ACC112 (cell line): Measurements from ENCODE around the gene RAG1.

Experiments
- H2AFZ ChIP-seq: fragments of 200-600 bp; sonication (generic); one replicate; pipeline ENCODE4 v1.6.0; 2017; ENCODE audit warnings: antibody characterized with exemption, low read length; ENCODE audit not compliant: unreplicated experiment
- H3K27ac ChIP-seq: fragments of 200-600 bp; sonication (generic); 2 replicates; pipeline ENCODE4 v1.5.1; 2014; ENCODE audit warnings: low read depth, mild to moderate bottlenecking, antibody characterized with exemption, low read length, moderate library complexity
- H3K27me3 ChIP-seq: fragments of 200-600 bp; sonication (generic); 2 replicates; pipeline ENCODE4 v1.6.1; 2014; ENCODE audit warnings: mild to moderate bottlenecking, antibody characterized with exemption, low read length, moderate library complexity, mixed read lengths; ENCODE audit not compliant: insufficient read depth
- H3K36me3 ChIP-seq: fragments of 200-600 bp; sonication (generic); 2 replicates; pipeline ENCODE4 v1.6.1; 2016; ENCODE audit warnings: mild to moderate bottlenecking, antibody characterized with exemption, low read length, moderate library complexity, mixed read lengths; ENCODE audit not compliant: insufficient read depth
- H3K4me1 ChIP-seq: fragments of 200-600 bp; sonication (generic); one replicate; pipeline ENCODE4 v1.6.1; 2016; ENCODE audit warnings: low read length, mixed read lengths; ENCODE audit not compliant: insufficient read depth, unreplicated experiment, control insufficient read depth
- H3K4me3 ChIP-seq: fragments of 200-600 bp; sonication (generic); 2 replicates; pipeline ENCODE4 v1.5.1; 2014; ENCODE audit warnings: mild to moderate bottlenecking, low read depth, low read length
- H3K79me2 ChIP-seq: fragments of 200-600 bp; sonication (generic); one replicate; pipeline ENCODE4 v1.6.0; 2016; ENCODE audit warnings: low read length; ENCODE audit not compliant: control insufficient read depth, unreplicated experiment, insufficient read depth

RAG1 gene

DNA sequence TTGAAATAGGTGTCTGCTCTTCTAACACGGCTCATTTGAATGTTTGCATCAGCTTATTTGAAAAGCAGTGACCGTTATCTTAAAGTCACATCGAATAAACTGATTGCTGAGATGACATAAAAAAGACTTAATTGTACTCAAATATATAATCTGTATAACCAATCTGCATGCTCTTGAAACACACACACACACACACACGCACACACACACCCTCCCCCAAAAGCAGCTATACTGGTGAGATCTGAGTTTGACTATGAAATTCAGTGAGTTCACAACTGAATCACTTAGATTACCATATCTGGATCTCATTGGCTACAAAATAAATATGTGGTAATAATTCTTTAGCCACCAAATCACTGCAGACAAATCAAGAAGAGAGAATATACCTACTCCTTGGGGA, 22.7 kb downstream of the RAG1 start:
- Histone ChIP-seq H2AFZ (no peak overlapping the region), H3K4me3 (no peak overlapping the region), H3K27me3 (peaks cover 71% of the 10 kb centered on the region), H3K36me3 (no peaks in the 10 kb centered on the region), H3K4me1 (no peaks in the 10 kb centered on the region), H3K27ac (no peak overlapping the region), H3K79me2 (no peaks in the 10 kb centered on the region)

- no peaks in the 10 kb centered on the region for H3K36me3 ChIP-seq
- no peak overlapping the region for H3K27ac ChIP-seq
- no peak overlapping the region for H3K4me3 ChIP-seq
- no peaks in the 10 kb centered on the region for H3K79me2 ChIP-seq
- H3K4me1 ChIP-seq: no peaks in the 10 kb centered on the region
- H2AFZ ChIP-seq: no peak overlapping the region
- H3K27me3 ChIP-seq: peaks cover 61% of the 10 kb centered on the region
Observed at GRCh38 chr11:36591433-36591832, 23.6 kb downstream of the RAG1 start.

- Histone ChIP-seq H3K27me3 (peaks cover 34% of the 10 kb centered on the region), H2AFZ (peak within 1 kb of the TSS; percentile 93), H3K27ac (no peak within 1 kb of the TSS), H3K79me2 (no peaks in the 10 kb centered on the region), H3K4me3 (peak within 1 kb of the TSS; percentile 96), H3K36me3 (no peaks in the 10 kb centered on the region), H3K4me1 (no peaks in the 10 kb centered on the region)
Observed at GRCh38 chr11:36594316-36594989, 26.6 kb downstream of the RAG1 start, which contains the start of gene IFTAP. Gene IFTAP (plus strand): TSS chr11:36594502. CDS start chr11:36610104, 15,602 bp downstream.

- no peak overlapping the region for H3K4me3 ChIP-seq
- no peak overlapping the region for H3K27ac ChIP-seq
- no peaks in the 10 kb centered on the region for H3K79me2 ChIP-seq
- H3K27me3 ChIP-seq: peaks cover 12% of the 10 kb centered on the region; the same call in 1 of the 2 replicates
- no peak overlapping the region for H2AFZ ChIP-seq
- no peaks in the 10 kb centered on the region for H3K36me3 ChIP-seq
- H3K4me1 ChIP-seq: no peaks in the 10 kb centered on the region
Observed at GRCh38 chr11:36596880-36597279, 29.1 kb downstream of the RAG1 start.

DNA sequence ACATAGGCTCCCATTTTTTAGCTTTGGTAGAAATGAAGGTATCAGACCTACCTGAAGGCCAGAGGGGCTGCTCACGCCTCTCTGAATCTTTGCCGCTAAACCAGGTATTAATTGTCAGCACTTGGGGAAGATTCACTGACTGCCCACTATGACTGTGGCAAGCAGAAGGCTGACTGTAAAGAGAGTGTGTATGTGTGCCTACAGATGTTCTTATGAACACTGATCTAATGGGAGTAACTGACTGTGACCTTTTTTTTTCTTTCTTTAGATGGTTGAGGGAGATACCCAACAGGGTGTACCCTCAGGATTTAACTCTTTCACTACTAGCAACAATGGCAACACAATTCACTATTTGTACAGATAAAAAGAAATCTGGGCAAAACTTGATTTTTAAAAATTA, 30.2 kb downstream of the RAG1 start, which contains the start of gene RAG2:
TSS of gene RAG2 (minus strand) at position 186 of the 400 bp plus-strand sequence. CDS start 4,068 bp downstream, outside the sequence.
- H3K27me3 ChIP-seq: peaks cover under 1% of the 10 kb centered on the region; the same call in 1 of the 2 replicates
- H2AFZ ChIP-seq: no peak within 1 kb of the TSS
- no peaks in the 10 kb centered on the region for H3K4me1 ChIP-seq
- H3K27ac ChIP-seq: no peak within 1 kb of the TSS
- no peaks in the 10 kb centered on the region for H3K79me2 ChIP-seq
- no peak within 1 kb of the TSS for H3K4me3 ChIP-seq
- H3K36me3 ChIP-seq: no peaks in the 10 kb centered on the region

- Histone ChIP-seq H3K79me2 (no peaks in the 10 kb centered on the region), H3K27me3 (no peaks in the 10 kb centered on the region), H3K27ac (no peak overlapping the region), H3K4me3 (no peak overlapping the region), H3K36me3 (no peaks in the 10 kb centered on the region), H3K4me1 (no peaks in the 10 kb centered on the region), H2AFZ (no peak overlapping the region)
Observed at GRCh38 chr11:36600180-36600579, 32.4 kb downstream of the RAG1 start.

DNA sequence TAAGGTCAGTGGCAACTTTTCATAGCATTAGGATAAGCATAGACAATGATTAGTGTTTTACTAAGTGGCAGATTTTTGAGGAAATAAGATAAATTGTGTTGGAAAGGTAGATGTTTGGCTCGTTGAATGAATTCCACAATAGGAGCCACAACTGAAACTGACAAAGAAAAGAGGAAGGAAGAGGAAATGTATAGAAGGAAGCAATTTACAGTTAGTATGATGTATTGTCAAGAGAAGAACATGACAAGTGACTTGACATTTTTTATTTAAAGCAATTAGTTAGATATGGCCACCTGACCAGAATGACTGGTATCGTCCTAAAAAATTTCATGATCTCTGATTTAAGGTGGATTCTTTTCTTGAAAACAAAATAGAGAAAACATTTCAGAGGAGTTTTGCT, 33.3 kb downstream of the RAG1 start:
- no peak overlapping the region for H3K27ac ChIP-seq
- no peaks in the 10 kb centered on the region for H3K36me3 ChIP-seq
- no peak overlapping the region for H2AFZ ChIP-seq
- H3K4me1 ChIP-seq: no peaks in the 10 kb centered on the region
- H3K27me3 ChIP-seq: no peaks in the 10 kb centered on the region
- no peaks in the 10 kb centered on the region for H3K79me2 ChIP-seq
- H3K4me3 ChIP-seq: no peak overlapping the region

- Histone ChIP-seq H3K4me3 (no peak overlapping the region), H3K4me1 (no peaks in the 10 kb centered on the region), H2AFZ (no peak overlapping the region), H3K27me3 (no peaks in the 10 kb centered on the region), H3K36me3 (no peaks in the 10 kb centered on the region), H3K27ac (no peak overlapping the region), H3K79me2 (no peaks in the 10 kb centered on the region)
Observed at GRCh38 chr11:36602135-36602534, 34.3 kb downstream of the RAG1 start.

DNA sequence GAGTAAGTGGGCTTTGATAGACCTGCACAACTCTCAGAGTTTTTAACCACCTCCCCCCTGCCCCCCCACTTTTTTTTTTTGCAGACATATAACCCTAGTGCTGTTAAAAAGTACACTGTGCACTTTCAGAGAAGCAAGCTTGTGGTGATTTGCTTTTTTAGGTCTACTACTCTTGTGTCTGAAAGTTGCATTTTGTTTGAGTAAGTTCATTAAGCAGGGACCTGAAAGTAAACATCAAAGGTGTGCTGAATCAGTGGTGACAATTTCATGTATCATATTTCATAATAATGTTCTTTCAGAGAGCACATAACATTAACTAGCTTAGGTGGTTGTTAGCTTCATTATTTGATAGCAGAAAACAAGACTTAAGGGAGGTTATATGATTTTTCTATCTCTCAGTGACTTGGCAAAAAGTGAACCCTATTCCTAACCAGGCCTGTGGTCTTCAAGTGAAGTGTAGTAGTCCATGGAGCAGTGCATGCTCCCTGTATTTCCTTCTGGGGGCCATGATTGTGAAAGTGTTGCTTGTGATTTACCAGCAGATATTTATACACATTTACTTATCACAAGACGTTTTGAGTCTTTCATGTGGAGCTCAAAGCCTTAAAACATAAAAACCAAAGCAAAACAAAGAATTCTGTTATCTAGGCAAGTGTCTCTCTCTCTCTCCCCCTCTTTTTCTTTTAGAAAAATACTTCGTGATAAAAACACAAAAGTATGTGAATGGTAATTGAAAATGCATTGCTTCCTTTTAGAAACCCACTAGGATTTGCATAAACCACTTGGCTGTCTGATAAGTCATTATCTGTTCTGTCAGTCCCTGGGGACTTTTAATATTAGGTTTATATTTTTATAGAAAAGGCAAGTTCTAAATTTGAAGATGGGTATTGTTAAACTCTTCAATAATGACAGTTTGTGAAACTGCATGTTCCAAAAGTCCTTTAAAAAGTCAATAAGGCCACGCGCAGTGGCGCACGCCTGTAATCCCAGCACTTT, 37.7 kb downstream of the RAG1 start:
- H3K27ac ChIP-seq: no peak overlapping the region
- no peaks in the 10 kb centered on the region for H3K36me3 ChIP-seq
- H3K27me3 ChIP-seq: no peaks in the 10 kb centered on the region
- no peak overlapping the region for H3K4me3 ChIP-seq
- no peaks in the 10 kb centered on the region for H3K79me2 ChIP-seq
- H3K4me1 ChIP-seq: no peaks in the 10 kb centered on the region
- no peak overlapping the region for H2AFZ ChIP-seq

DNA sequence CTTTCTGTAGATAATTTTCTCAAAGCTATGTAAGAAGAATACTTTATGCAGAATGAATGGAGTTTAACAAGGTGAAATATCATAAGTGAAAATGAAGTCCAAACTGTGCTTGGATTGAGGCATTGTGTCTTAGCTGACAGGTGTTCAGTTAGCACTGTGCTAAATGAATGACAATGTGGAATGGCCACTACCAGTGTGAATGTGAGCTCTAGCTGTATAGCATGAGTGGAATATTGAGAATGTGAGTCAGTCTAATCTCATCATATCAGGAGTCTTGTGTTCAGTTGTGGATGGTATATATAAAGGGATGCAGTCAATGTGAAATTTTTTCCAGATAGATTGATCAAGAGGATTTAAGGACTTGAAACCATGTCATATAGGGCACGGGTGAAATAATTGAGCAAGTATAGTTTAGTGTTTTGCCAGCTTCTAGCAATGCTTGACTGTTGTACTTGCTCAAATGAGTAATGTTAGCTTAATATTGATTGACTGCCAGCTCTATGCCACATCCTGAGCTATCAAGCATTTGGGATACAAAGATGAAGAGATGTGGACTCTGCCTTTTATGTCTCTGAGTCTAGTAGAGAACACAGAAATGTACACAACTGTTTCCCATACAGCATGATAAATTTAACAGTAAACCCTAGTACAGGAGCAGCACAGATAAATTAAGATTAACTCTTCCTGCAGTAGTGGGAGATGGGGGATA, 40.8 kb downstream of the RAG1 start:
- Histone ChIP-seq H3K27ac (no peak overlapping the region), H3K36me3 (no peaks in the 10 kb centered on the region), H3K4me1 (no peaks in the 10 kb centered on the region)

More for the DNA sequence above, 40.8 kb downstream of the RAG1 start:
- no peak overlapping the region for H3K4me3 ChIP-seq
- H3K79me2 ChIP-seq: no peaks in the 10 kb centered on the region
- no peak overlapping the region for H2AFZ ChIP-seq
- no peaks in the 10 kb centered on the region for H3K27me3 ChIP-seq
